Measurements from ENCODE around the gene ARFGAP2. TPM values are rescaled to one million over a fixed set of nuclear protein-coding genes. Genes with fewer than 3 reads are reported as not detected.

The ARFGAP2 gene
- total and polyA plus RNA-seq, 12 donors: 72.3 to 411 (median 104) TPM

GRCh38 chr11:47131136-47131535, 45.5 kb downstream of the ARFGAP2 start:
- 91 to 97% (median 96%) methylated on average over 2 of the region's 2 CpGs for WGBS, 4 donors

GRCh38 chr11:47130543-47130942, 46.1 kb downstream of the ARFGAP2 start:
- intact Hi-C loops (cut with DNase I): no loop called here
- no peaks in the 10 kb centered on the region for H3K36me3 ChIP-seq (replicated peaks in 1 of 2)
- 80 to 83% (median 81%) methylated on average over 3 of the region's 3 CpGs for WGBS, 4 donors

More at GRCh38 chr11:47131136-47131535, 45.5 kb downstream of the ARFGAP2 start:
- Histone ChIP-seq H3K9me3 (replicated peaks in 1 of 3) (no peaks in the 10 kb centered on the region), H3K4me3 (no peak overlapping the region), H3K4me1 (replicated peaks in 1 of 2) (no peaks in the 10 kb centered on the region), H3K27me3 (no peaks in the 10 kb centered on the region), H3K27ac (no peak overlapping the region), H3K36me3 (replicated peaks in 1 of 2) (no peaks in the 10 kb centered on the region)
- intact Hi-C loops (cut with DNase I): no loop called here
- TF ChIP-seq, protein P1, sequence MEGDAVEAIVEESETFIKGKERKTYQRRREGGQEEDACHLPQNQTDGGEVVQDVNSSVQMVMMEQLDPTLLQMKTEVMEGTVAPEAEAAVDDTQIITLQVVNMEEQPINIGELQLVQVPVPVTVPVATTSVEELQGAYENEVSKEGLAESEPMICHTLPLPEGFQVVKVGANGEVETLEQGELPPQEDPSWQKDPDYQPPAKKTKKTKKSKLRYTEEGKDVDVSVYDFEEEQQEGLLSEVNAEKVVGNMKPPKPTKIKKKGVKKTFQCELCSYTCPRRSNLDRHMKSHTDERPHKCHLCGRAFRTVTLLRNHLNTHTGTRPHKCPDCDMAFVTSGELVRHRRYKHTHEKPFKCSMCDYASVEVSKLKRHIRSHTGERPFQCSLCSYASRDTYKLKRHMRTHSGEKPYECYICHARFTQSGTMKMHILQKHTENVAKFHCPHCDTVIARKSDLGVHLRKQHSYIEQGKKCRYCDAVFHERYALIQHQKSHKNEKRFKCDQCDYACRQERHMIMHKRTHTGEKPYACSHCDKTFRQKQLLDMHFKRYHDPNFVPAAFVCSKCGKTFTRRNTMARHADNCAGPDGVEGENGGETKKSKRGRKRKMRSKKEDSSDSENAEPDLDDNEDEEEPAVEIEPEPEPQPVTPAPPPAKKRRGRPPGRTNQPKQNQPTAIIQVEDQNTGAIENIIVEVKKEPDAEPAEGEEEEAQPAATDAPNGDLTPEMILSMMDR (IDR thresholded peaks at IDR 0.05): no peak
- TF ChIP-seq POLR2A (IDR thresholded peaks at IDR 0.05): no peak
- DNase-seq: no peak

GRCh38 chr11:47127213-47127612, 49.5 kb downstream of the ARFGAP2 start:
- DNase-seq: no peak
- Histone ChIP-seq H3K4me1 (replicated peaks in 1 of 2) (no peaks in the 10 kb centered on the region), H3K4me3 (no peak overlapping the region), H3K36me3 (replicated peaks in 1 of 2) (no peaks in the 10 kb centered on the region), H3K27ac (no peak overlapping the region), H3K27me3 (no peaks in the 10 kb centered on the region), H3K9me3 (replicated peaks in 1 of 3) (no peaks in the 10 kb centered on the region)
- 61 to 69% (median 65%) methylated on average over 2 of the region's 2 CpGs for WGBS, 4 donors
- intact Hi-C loops (cut with DNase I): no loop called here
- TF ChIP-seq POLR2A (IDR thresholded peaks at IDR 0.05): no peak
- TF ChIP-seq, protein P1 (IDR thresholded peaks at IDR 0.05): no peak

More at GRCh38 chr11:47130543-47130942, 46.1 kb downstream of the ARFGAP2 start:
- H3K27ac ChIP-seq: no peak overlapping the region
- DNase-seq: no peak
- TF ChIP-seq, protein P1 (IDR thresholded peaks at IDR 0.05): no peak
- TF ChIP-seq POLR2A (IDR thresholded peaks at IDR 0.05): no peak
- no peaks in the 10 kb centered on the region for H3K4me1 ChIP-seq (replicated peaks in 1 of 2)
- no peak overlapping the region for H3K4me3 ChIP-seq
- no peaks in the 10 kb centered on the region for H3K9me3 ChIP-seq (replicated peaks in 1 of 3)
- no peaks in the 10 kb centered on the region for H3K27me3 ChIP-seq

DNA sequence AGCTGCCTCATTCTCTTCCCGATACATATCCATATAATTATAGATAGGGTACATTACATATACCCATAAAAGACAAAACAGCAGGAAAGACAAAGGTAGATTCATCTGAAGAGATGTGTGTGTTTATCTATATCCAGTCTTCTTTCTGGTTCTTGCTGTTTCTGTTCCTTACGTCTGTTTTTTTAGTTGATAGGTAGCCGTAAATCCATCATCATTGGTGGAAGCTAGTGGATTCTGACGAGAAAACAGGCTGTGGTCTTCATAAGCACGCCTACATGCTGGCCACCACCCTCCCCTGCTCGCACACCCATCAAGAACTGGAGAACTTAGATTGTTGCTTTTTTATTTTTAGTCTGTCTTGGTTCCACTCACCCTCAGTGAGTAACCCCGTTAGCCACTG, 51.6 kb downstream of the ARFGAP2 start:
- Histone ChIP-seq H3K4me3 (no peak overlapping the region), H3K9me3 (replicated peaks in 1 of 3) (no peaks in the 10 kb centered on the region), H3K4me1 (replicated peaks in 1 of 2) (no peaks in the 10 kb centered on the region), H3K27me3 (no peaks in the 10 kb centered on the region), H3K36me3 (replicated peaks in 1 of 2) (no peaks in the 10 kb centered on the region), H3K27ac (no peak overlapping the region)
- no peak for DNase-seq
- 80 to 92% (median 88%) methylated on average over 7 of the region's 7 CpGs for WGBS, 4 donors
- TF ChIP-seq POLR2A (IDR thresholded peaks at IDR 0.05): no peak
- TF ChIP-seq, protein P1 (IDR thresholded peaks at IDR 0.05): no peak
- intact Hi-C loops (cut with DNase I): no loop called here

Data from adrenal gland (tissue), 12 donors.